PC-9 (cell line): ENCODE data around the gene ZDHHC14. TPM values are rescaled to one million over a fixed set of nuclear protein-coding genes. Genes with fewer than 3 reads are reported as not detected.

Source experiments
- BruUV-seq: library from RNA; stranded (reverse); fragments of 400-500 nt; replicated peaks from 2 replicates; lab custom pipeline; 2021; lab: Mats Ljungman, UMichigan
- CTCF ChIA-PET: fragments of 300-600 bp; sonication (Branson Sonifier 250); formaldehyde crosslinking; loops from one replicate; lab custom pipeline; 2022; ENCODE audit warnings: antibody characterized with exemption; lab: Charles Lee
- POLR2A ChIA-PET: fragments of 300-600 bp; sonication (Branson Sonifier 250); formaldehyde crosslinking; loops from one replicate; lab custom pipeline; 2022; ENCODE audit warnings: antibody characterized with exemption; ENCODE audit not compliant: unreplicated experiment; lab: Charles Lee
- DNase-seq, 2 experiments: peaks; one replicate each; pipeline versions ENCODE4 v3.0.0 to v3.0.0-alpha.2; 2015 to 2022; ENCODE audit warnings: mixed read lengths in 1 of 2
- H2AFZ ChIP-seq: fragments of 200-600 bp; sonication (generic); 2 replicates; pipeline ENCODE4 v1.8.1; 2017; ENCODE audit warnings: antibody characterized with exemption
- H3F3A ChIP-seq: fragments of 200-600 bp; sonication (generic); 2 replicates; pipeline ENCODE4 v1.8.1; 2017; ENCODE audit warnings: antibody characterized with exemption, mild to moderate bottlenecking, low read depth; ENCODE audit not compliant: insufficient read depth
- H3K27ac ChIP-seq: fragments of 200-600 bp; sonication (generic); 2 replicates; pipeline ENCODE4 v1.6.1; 2016; ENCODE audit warnings: mixed run types
- H3K27me3 ChIP-seq: fragments of 200-600 bp; sonication (generic); 2 replicates; pipeline ENCODE4 v1.6.1; 2016; ENCODE audit warnings: low read depth, mixed run types; ENCODE audit not compliant: insufficient read depth
- H3K36me3 ChIP-seq: fragments of 200-600 bp; sonication (generic); 2 replicates; pipeline ENCODE4 v1.6.1; 2016; ENCODE audit warnings: low read depth, mixed run types
- H3K4me1 ChIP-seq: fragments of 200-600 bp; sonication (generic); replicated peaks from 2 replicates; pipeline ENCODE4 v1.6.1; 2016; ENCODE audit warnings: mixed run types; ENCODE audit not compliant: insufficient read depth
- H3K4me2 ChIP-seq: fragments of 200-600 bp; sonication (generic); 2 replicates; pipeline ENCODE4 v1.6.1; 2017; ENCODE audit warnings: mixed run types
- H3K4me3 ChIP-seq: fragments of 200-600 bp; sonication (generic); 2 replicates; pipeline ENCODE4 v1.6.1; 2016; ENCODE audit warnings: mixed run types
- H3K79me2 ChIP-seq: fragments of 200-600 bp; sonication (generic); 2 replicates; pipeline ENCODE4 v1.6.1; 2017; ENCODE audit warnings: low read depth, mixed run types
- H3K9me2 ChIP-seq: fragments of 200-600 bp; sonication (generic); 2 replicates; pipeline ENCODE4 v1.8.1; 2017; ENCODE audit warnings: mild to moderate bottlenecking; ENCODE audit not compliant: insufficient read depth
- H3K9me3 ChIP-seq: fragments of 200-600 bp; sonication (generic); 2 replicates; pipeline ENCODE4 v1.8.1; 2016; ENCODE audit warnings: low read depth; ENCODE audit not compliant: insufficient read depth
- H4K20me1 ChIP-seq: fragments of 200-600 bp; sonication (generic); 2 replicates; pipeline ENCODE4 v1.8.1; 2017; ENCODE audit not compliant: insufficient read depth
- CTCF ChIP-seq: fragments of 200-600 bp; sonication (generic); conservative IDR thresholded peaks from 2 replicates; pipeline ENCODE4 v1.6.1; 2017; ENCODE audit warnings: mixed run types, antibody characterized with exemption, mild to moderate bottlenecking, moderate library complexity
- EZH2 ChIP-seq: fragments of 200-600 bp; sonication (generic); IDR thresholded peaks from 2 replicates; pipeline ENCODE4 v1.8.0; 2017; ENCODE audit warnings: antibody characterized with exemption, low read depth
- intact Hi-C: fragments of 100-400 bp; cut with micrococcal nuclease; formaldehyde crosslinking; loops from one replicate; pipeline ENCODE4 v1.10.0; 2022; ENCODE audit not compliant: unreplicated experiment
- total RNA-seq: library from RNA; stranded (reverse); gene quantifications from 2 replicates; pipeline ENCODE4 v1.2.3, GENCODE V29; 2021

ZDHHC14 gene
- total RNA-seq, 1 experiment from 2014 or later, result 5.6 TPM

- no TSS peak for BruUV-seq
- peaks cover 16% of the 10 kb centered on the region for H3K4me1 ChIP-seq
- no peaks in the 10 kb centered on the region for H3K9me2 ChIP-seq
- no peaks in the 10 kb centered on the region for H3K79me2 ChIP-seq
- H3K9me3 ChIP-seq, result no peaks in the 10 kb centered on the region
- H3K4me3 ChIP-seq, result no peak overlapping the region
- intact Hi-C loops, result no loop called here
- H3K27me3 ChIP-seq, result no peaks in the 10 kb centered on the region
- no peak overlapping the region for H2AFZ ChIP-seq
- no peak overlapping the region for H3K4me2 ChIP-seq
- H3K36me3 ChIP-seq, result no peaks in the 10 kb centered on the region
- H4K20me1 ChIP-seq, result no peaks in the 10 kb centered on the region
- H3F3A ChIP-seq, result peaks cover 8% of the 10 kb centered on the region; the same call in 1 of the 2 replicates
- no peak overlapping the region for H3K27ac ChIP-seq
- ChIA-PET POLR2A (no interaction called here), CTCF (no interaction called here)
- TF ChIP-seq EZH2 (no peak), CTCF (no peak)
- no peak for DNase-seq
Observed at GRCh38 chr6:157594292-157594691, 213.3 kb downstream of the ZDHHC14 start.

- intact Hi-C loops, result no loop called here
- Histone ChIP-seq H3F3A (peaks cover 8% of the 10 kb centered on the region; the same call in 1 of the 2 replicates), H3K4me3 (no peak overlapping the region), H4K20me1 (no peaks in the 10 kb centered on the region), H3K4me1 (peaks cover 16% of the 10 kb centered on the region), H2AFZ (no peak overlapping the region), H3K27me3 (no peaks in the 10 kb centered on the region), H3K9me3 (no peaks in the 10 kb centered on the region), H3K36me3 (no peaks in the 10 kb centered on the region), H3K79me2 (no peaks in the 10 kb centered on the region), H3K9me2 (no peaks in the 10 kb centered on the region), H3K4me2 (no peak overlapping the region), H3K27ac (no peak overlapping the region)
- no TSS peak for BruUV-seq
- CTCF ChIA-PET, result no interaction called here
- POLR2A ChIA-PET, result no interaction called here
- TF ChIP-seq EZH2, result no peak
- TF ChIP-seq CTCF, result no peak
- no peak for DNase-seq
Observed at GRCh38 chr6:157595768-157596167, 214.8 kb downstream of the ZDHHC14 start.

- peaks cover 8% of the 10 kb centered on the region; the same call in 1 of the 2 replicates for H3F3A ChIP-seq
- H2AFZ ChIP-seq, result no peak overlapping the region
- intact Hi-C loops, result no loop called here
- DNase-seq, result no peak
- no peak overlapping the region for H3K4me3 ChIP-seq
- POLR2A ChIA-PET, result no interaction called here
- no peak for TF ChIP-seq CTCF
- no peak for TF ChIP-seq EZH2
- H3K9me3 ChIP-seq, result no peaks in the 10 kb centered on the region
- no peak overlapping the region for H3K4me2 ChIP-seq
- H3K27ac ChIP-seq, result no peak overlapping the region
- no peaks in the 10 kb centered on the region for H4K20me1 ChIP-seq
- H3K27me3 ChIP-seq, result no peaks in the 10 kb centered on the region
- H3K4me1 ChIP-seq, result peaks cover 16% of the 10 kb centered on the region
- H3K36me3 ChIP-seq, result no peaks in the 10 kb centered on the region
- BruUV-seq, result no TSS peak
- no peaks in the 10 kb centered on the region for H3K9me2 ChIP-seq
- CTCF ChIA-PET, result no interaction called here
- no peaks in the 10 kb centered on the region for H3K79me2 ChIP-seq
Observed at GRCh38 chr6:157596461-157596860, 215.5 kb downstream of the ZDHHC14 start.
